ENCODE results near the gene SDCCAG8. TPM values are rescaled to one million over a fixed set of nuclear protein-coding genes. Genes with fewer than 3 reads are reported as not detected.
A peak's percentile ranks its signal among the peaks of the same experiment; 100 is the strongest.

Gene SDCCAG8
- total and polyA plus RNA-seq, 2 donors from 2014 or later, result 29.6 to 53.2 TPM

DNA sequence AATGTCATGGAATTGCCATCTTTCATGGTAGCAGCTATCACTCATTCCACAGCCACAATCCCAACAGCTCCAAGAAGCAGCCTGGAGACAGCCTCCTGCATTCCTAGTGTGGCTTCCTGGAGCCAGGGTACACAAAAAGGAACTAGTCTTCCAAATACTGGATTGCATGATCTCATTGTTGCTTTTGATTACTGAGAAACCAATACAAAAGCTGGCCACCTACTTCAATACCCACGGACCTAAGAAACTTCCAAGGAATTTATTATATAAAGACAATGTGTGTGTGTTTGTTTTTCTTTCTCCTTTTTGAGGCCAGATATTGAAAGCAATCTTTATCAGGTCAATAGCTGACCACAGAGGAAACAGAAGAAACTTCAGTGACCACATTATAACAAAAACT, 26.3 kb upstream of the SDCCAG8 start:
- Histone ChIP-seq H3K27ac (ENCODE audit: low read depth in 2 of 2, low read length in 2 of 2) (no peak overlapping the region), H3K36me3 (ENCODE audit: control insufficient read depth in 2 of 3, insufficient read depth in 3 of 3, low read length in 3 of 3) (no peaks in the 10 kb centered on the region), H3K4me1 (ENCODE audit: control insufficient read depth in 2 of 3, insufficient read depth in 2 of 3, low read depth in 1 of 3, low read length in 3 of 3) (no peaks in the 10 kb centered on the region), H3K4me3 (ENCODE audit: low read length in 3 of 3) (no peak overlapping the region), H3K9me3 (ENCODE audit: control insufficient read depth in 2 of 3, insufficient read depth in 1 of 3, low read length in 3 of 3) (peaks cover 0 to 21% (median 0%) of the 10 kb centered on the region in 3 donors), H3K9ac (ENCODE audit: low read length in 3 of 3) (no peak overlapping the region), H3K27me3 (ENCODE audit: control insufficient read depth, insufficient read depth, low read length) (no peaks in the 10 kb centered on the region)
- FAIRE-seq, result no peak
- TF ChIP-seq, protein P1, sequence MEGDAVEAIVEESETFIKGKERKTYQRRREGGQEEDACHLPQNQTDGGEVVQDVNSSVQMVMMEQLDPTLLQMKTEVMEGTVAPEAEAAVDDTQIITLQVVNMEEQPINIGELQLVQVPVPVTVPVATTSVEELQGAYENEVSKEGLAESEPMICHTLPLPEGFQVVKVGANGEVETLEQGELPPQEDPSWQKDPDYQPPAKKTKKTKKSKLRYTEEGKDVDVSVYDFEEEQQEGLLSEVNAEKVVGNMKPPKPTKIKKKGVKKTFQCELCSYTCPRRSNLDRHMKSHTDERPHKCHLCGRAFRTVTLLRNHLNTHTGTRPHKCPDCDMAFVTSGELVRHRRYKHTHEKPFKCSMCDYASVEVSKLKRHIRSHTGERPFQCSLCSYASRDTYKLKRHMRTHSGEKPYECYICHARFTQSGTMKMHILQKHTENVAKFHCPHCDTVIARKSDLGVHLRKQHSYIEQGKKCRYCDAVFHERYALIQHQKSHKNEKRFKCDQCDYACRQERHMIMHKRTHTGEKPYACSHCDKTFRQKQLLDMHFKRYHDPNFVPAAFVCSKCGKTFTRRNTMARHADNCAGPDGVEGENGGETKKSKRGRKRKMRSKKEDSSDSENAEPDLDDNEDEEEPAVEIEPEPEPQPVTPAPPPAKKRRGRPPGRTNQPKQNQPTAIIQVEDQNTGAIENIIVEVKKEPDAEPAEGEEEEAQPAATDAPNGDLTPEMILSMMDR (IDR thresholded peaks at IDR 0.05; ENCODE audit: borderline replicate concordance, extremely low read depth, insufficient read depth), result no peak
- intact Hi-C loops (cut with DNase I), result no loop called here
- no peak for DNase-seq

- no peak for FAIRE-seq
These were observed 24.9 kb upstream of the SDCCAG8 start for GRCh38 chr1:243230914-243231313.

GRCh38 chr1:243233908-243234307, 21.9 kb upstream of the SDCCAG8 start:
- Histone ChIP-seq H3K36me3 (ENCODE audit: control insufficient read depth in 2 of 3, insufficient read depth in 3 of 3, low read length in 3 of 3) (peaks cover 0 to 2% (median 0%) of the 10 kb centered on the region in 3 donors), H3K27ac (ENCODE audit: low read depth in 2 of 2, low read length in 2 of 2) (no peak overlapping the region), H3K4me1 (ENCODE audit: control insufficient read depth in 2 of 3, insufficient read depth in 2 of 3, low read depth in 1 of 3, low read length in 3 of 3) (no peaks in the 10 kb centered on the region), H3K4me3 (ENCODE audit: low read length in 3 of 3) (no peak overlapping the region), H3K27me3 (ENCODE audit: control insufficient read depth, insufficient read depth, low read length) (no peaks in the 10 kb centered on the region), H3K9me3 (ENCODE audit: control insufficient read depth in 2 of 3, insufficient read depth in 1 of 3, low read length in 3 of 3) (peaks cover 0 to 21% (median 0%) of the 10 kb centered on the region in 3 donors), H3K9ac (ENCODE audit: low read length in 3 of 3) (no peak overlapping the region)
- TF ChIP-seq, protein P1 (IDR thresholded peaks at IDR 0.05; ENCODE audit: borderline replicate concordance, extremely low read depth, insufficient read depth), result no peak
- no peak for FAIRE-seq
- DNase-seq, result no peak
- intact Hi-C loops (cut with DNase I), result no loop called here

More at GRCh38 chr1:243230914-243231313, 24.9 kb upstream of the SDCCAG8 start:
- no peaks in the 10 kb centered on the region for H3K4me1 ChIP-seq (ENCODE audit: control insufficient read depth in 2 of 3, insufficient read depth in 2 of 3, low read depth in 1 of 3, low read length in 3 of 3)
- no peaks in the 10 kb centered on the region for H3K27me3 ChIP-seq (ENCODE audit: control insufficient read depth, insufficient read depth, low read length)
- H3K36me3 ChIP-seq (ENCODE audit: control insufficient read depth in 2 of 3, insufficient read depth in 3 of 3, low read length in 3 of 3), result no peaks in the 10 kb centered on the region
- intact Hi-C loops (cut with DNase I), result no loop called here
- TF ChIP-seq, protein P1 (IDR thresholded peaks at IDR 0.05; ENCODE audit: borderline replicate concordance, extremely low read depth, insufficient read depth), result no peak
- H3K9ac ChIP-seq (ENCODE audit: low read length in 3 of 3), result no peak overlapping the region
- H3K4me3 ChIP-seq (ENCODE audit: low read length in 3 of 3), result no peak overlapping the region
- DNase-seq, result peak in 2 of 5 donors; percentile 15 to 25
- H3K9me3 ChIP-seq (ENCODE audit: control insufficient read depth in 2 of 3, insufficient read depth in 1 of 3, low read length in 3 of 3), result peaks cover 0 to 21% (median 0%) of the 10 kb centered on the region in 3 donors
- H3K27ac ChIP-seq (ENCODE audit: low read depth in 2 of 2, low read length in 2 of 2), result no peak overlapping the region

Measured in kidney (tissue), 14 donors.